ENCODE data around the gene NME7.

The NME7 gene

DNA sequence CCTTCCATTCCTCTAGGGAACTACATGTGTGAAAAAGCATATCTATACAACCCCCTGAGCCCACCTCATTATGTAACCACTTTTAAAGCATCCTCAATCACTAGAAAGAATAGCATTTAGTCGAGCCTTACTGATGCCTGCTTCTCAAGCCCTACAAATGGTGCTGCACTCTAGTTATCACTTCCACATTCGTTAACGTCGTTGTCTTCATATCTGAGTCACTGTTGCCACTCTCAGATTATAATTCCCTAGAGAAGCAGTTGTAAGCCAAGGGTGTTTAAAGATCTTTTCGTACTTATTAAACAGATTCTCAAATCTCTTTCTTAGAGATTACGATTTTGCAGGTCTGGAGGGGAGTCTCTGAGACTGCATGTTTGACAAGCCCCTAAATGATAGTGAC is 244.6 kb downstream of the NME7 start:
- Histone ChIP-seq H4K20me1 (ENCODE audit: insufficient read depth, low read length) (no peaks in the 10 kb centered on the region), H3K9me3 (ENCODE audit: low read length) (no peaks in the 10 kb centered on the region), H3K79me2 (ENCODE audit: insufficient read depth, low read length) (no peaks in the 10 kb centered on the region), H3K4me3 (ENCODE audit: low read depth, low read length, poor library complexity, severe bottlenecking) (no peak overlapping the region), H2AFZ (ENCODE audit: low read length) (no peak overlapping the region), H3K9ac (ENCODE audit: low read length) (no peak overlapping the region), H3K27me3 (ENCODE audit: insufficient read depth, low read length) (no peaks in the 10 kb centered on the region), H3K4me2 (ENCODE audit: low read length) (no peak overlapping the region), H3K9me2 (ENCODE audit: low read depth, low read length) (no peaks in the 10 kb centered on the region), H3F3A (ENCODE audit: insufficient read depth, low read length) (no peaks in the 10 kb centered on the region), H3K36me3 (ENCODE audit: insufficient read depth, low read length) (peaks cover 21% of the 10 kb centered on the region), H3K4me1 (ENCODE audit: insufficient read depth, low read length, severe bottlenecking) (peaks cover 6% of the 10 kb centered on the region), H3K27ac (ENCODE audit: low read depth, low read length, poor library complexity, severe bottlenecking) (no peak overlapping the region)
- TF ChIP-seq, protein P1, sequence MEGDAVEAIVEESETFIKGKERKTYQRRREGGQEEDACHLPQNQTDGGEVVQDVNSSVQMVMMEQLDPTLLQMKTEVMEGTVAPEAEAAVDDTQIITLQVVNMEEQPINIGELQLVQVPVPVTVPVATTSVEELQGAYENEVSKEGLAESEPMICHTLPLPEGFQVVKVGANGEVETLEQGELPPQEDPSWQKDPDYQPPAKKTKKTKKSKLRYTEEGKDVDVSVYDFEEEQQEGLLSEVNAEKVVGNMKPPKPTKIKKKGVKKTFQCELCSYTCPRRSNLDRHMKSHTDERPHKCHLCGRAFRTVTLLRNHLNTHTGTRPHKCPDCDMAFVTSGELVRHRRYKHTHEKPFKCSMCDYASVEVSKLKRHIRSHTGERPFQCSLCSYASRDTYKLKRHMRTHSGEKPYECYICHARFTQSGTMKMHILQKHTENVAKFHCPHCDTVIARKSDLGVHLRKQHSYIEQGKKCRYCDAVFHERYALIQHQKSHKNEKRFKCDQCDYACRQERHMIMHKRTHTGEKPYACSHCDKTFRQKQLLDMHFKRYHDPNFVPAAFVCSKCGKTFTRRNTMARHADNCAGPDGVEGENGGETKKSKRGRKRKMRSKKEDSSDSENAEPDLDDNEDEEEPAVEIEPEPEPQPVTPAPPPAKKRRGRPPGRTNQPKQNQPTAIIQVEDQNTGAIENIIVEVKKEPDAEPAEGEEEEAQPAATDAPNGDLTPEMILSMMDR (IDR thresholded peaks at IDR 0.05; ENCODE audit: low read length) = no peak
- TF ChIP-seq EZH2 (IDR thresholded peaks at IDR 0.05; ENCODE audit: borderline replicate concordance, low read length) = no peak

DNA sequence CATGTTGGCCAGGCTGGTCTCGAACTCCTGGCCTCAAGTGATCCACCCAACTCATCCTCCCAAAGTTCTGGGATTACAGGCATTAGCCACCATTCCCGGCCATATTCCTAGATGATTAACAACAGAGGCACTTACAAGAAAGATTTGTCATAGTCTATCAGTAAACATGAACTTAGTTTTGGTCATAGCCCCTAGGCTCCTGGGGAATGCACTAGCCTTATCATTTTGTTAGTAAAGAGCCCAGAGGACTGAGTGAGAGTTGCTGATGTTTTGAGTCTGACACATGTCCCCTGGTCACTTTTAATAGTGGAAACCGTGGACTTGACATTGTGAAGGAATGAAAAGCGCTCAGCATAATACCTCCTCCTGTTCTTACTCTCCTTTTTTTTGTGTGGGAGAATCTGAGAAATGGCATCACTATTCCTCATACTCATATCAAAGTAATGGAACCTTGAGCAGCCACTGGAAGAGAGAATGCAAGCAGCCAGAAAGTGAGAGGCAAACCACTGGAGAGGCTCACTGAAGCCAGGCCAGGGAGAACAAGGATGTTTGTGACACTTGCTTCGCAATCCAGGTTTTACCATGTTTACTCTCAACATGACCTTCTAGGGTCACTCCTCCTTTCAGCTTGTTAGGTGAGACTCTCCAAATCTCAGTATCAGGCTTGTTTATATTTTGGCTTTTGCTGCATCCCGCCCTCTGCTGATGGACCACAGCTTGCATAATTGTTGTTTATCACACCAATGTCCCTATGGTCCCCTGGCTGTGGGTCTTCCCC is 246.3 kb downstream of the NME7 start:
- peaks cover 14% of the 10 kb centered on the region for H3K4me1 ChIP-seq (ENCODE audit: insufficient read depth, low read length, severe bottlenecking)

DNA sequence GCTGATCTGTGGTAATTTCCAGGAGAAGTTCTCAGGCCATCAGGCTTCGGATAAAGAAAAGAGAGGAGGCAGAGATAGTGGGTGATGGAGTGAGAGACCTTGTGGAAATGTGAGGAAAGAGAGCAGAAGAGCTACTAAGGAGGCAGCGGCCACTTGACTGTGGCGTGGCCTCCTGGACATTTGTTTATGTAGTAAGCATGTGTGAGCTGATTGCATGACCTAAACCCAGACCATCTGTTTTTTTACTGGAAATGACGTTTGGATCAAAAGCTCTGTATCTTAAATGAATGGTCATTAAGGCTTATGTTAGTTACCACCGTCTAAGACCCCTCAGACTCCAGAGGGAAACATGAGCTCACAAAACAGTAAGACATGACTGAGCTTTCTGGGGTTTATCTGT is 247.5 kb downstream of the NME7 start:
- Histone ChIP-seq H3K27me3 (ENCODE audit: insufficient read depth, low read length) (no peaks in the 10 kb centered on the region), H3K27ac (ENCODE audit: low read depth, low read length, poor library complexity, severe bottlenecking) (no peak overlapping the region), H3K9me3 (ENCODE audit: low read length) (no peaks in the 10 kb centered on the region), H3F3A (ENCODE audit: insufficient read depth, low read length) (no peaks in the 10 kb centered on the region), H2AFZ (ENCODE audit: low read length) (no peak overlapping the region), H3K4me2 (ENCODE audit: low read length) (no peak overlapping the region), H3K36me3 (ENCODE audit: insufficient read depth, low read length) (peaks cover 5% of the 10 kb centered on the region), H3K9ac (ENCODE audit: low read length) (no peak overlapping the region), H3K4me3 (ENCODE audit: low read depth, low read length, poor library complexity, severe bottlenecking) (no peak overlapping the region), H3K9me2 (ENCODE audit: low read depth, low read length) (no peaks in the 10 kb centered on the region), H3K4me1 (ENCODE audit: insufficient read depth, low read length, severe bottlenecking) (peaks cover 25% of the 10 kb centered on the region), H3K79me2 (ENCODE audit: insufficient read depth, low read length) (no peaks in the 10 kb centered on the region), H4K20me1 (ENCODE audit: insufficient read depth, low read length) (no peaks in the 10 kb centered on the region)
- TF ChIP-seq, protein P1 (IDR thresholded peaks at IDR 0.05; ENCODE audit: low read length) = no peak
- TF ChIP-seq EZH2 (IDR thresholded peaks at IDR 0.05; ENCODE audit: borderline replicate concordance, low read length) = no peak

More for the DNA sequence above, 246.3 kb downstream of the NME7 start:
- H3K9ac ChIP-seq (ENCODE audit: low read length) = no peak overlapping the region
- H3K9me3 ChIP-seq (ENCODE audit: low read length) = no peaks in the 10 kb centered on the region
- no peaks in the 10 kb centered on the region for H4K20me1 ChIP-seq (ENCODE audit: insufficient read depth, low read length)
- TF ChIP-seq EZH2 (IDR thresholded peaks at IDR 0.05; ENCODE audit: borderline replicate concordance, low read length) = no peak
- TF ChIP-seq, protein P1 (IDR thresholded peaks at IDR 0.05; ENCODE audit: low read length) = no peak
- no peak overlapping the region for H3K4me3 ChIP-seq (ENCODE audit: low read depth, low read length, poor library complexity, severe bottlenecking)
- no peak overlapping the region for H3K27ac ChIP-seq (ENCODE audit: low read depth, low read length, poor library complexity, severe bottlenecking)
- no peaks in the 10 kb centered on the region for H3K27me3 ChIP-seq (ENCODE audit: insufficient read depth, low read length)
- H3K4me2 ChIP-seq (ENCODE audit: low read length) = no peak overlapping the region
- H3K36me3 ChIP-seq (ENCODE audit: insufficient read depth, low read length) = peaks cover 12% of the 10 kb centered on the region
- no peak overlapping the region for H2AFZ ChIP-seq (ENCODE audit: low read length)
- no peaks in the 10 kb centered on the region for H3K9me2 ChIP-seq (ENCODE audit: low read depth, low read length)
- no peaks in the 10 kb centered on the region for H3K79me2 ChIP-seq (ENCODE audit: insufficient read depth, low read length)
- no peaks in the 10 kb centered on the region for H3F3A ChIP-seq (ENCODE audit: insufficient read depth, low read length)

Data from OCI-LY1 (cell line).